HFFc6 (cell line): ENCODE results near the gene MS4A3. TPM values are rescaled to one million over a fixed set of nuclear protein-coding genes. Genes with fewer than 3 reads are reported as not detected.
"Not testable (repeated sequence)": the region's sequence is repeated elsewhere in the genome, so short reads cannot be mapped to it uniquely, and the experiment has no call there.

Experiments used
- DNase-seq: peaks from one replicate; pipeline ENCODE4 v3.0.0-alpha.2; 2018
- H3K27ac Mint-ChIP-seq: 2 replicates; pipeline ENCODE4 v1.8.0; 2020; ENCODE audit warnings: mild to moderate bottlenecking, mixed read lengths
- H3K27me3 Mint-ChIP-seq: 2 replicates; pipeline ENCODE4 v1.8.0; 2021; ENCODE audit warnings: mild to moderate bottlenecking, moderate library complexity, mixed read lengths; ENCODE audit not compliant: insufficient read depth
- H3K36me3 Mint-ChIP-seq: 2 replicates; pipeline ENCODE4 v1.8.0; 2021; ENCODE audit warnings: low read depth, mixed read lengths
- H3K4me1 Mint-ChIP-seq: 2 replicates; pipeline ENCODE4 v1.8.0; 2020; ENCODE audit warnings: low read depth, mixed read lengths
- H3K4me3 Mint-ChIP-seq: 2 replicates; pipeline ENCODE4 v1.8.0; 2020; ENCODE audit warnings: mild to moderate bottlenecking, moderate library complexity, mixed read lengths
- H3K9me3 Mint-ChIP-seq: 2 replicates; pipeline ENCODE4 v1.8.0; 2020; ENCODE audit warnings: mild to moderate bottlenecking, mixed read lengths
- CTCF ChIP-seq: fragments of 200-600 bp; sonication (generic); IDR thresholded peaks from 2 replicates; pipeline ENCODE4 v1.5.0; 2021; ENCODE audit warnings: antibody characterized with exemption, mild to moderate bottlenecking
- long read RNA-seq: library from polyadenylated mRNA; unstranded; transcript quantifications from one replicate; pipeline ENCODE4 v2.0.0, GENCODE V29; 2019
- total RNA-seq, 6 experiments: library from RNA; stranded (reverse); fragmentation: NEBNext Ultra II Directional; extraction: Animal tissue kit (Norgen Biotek cat#: 25700); gene quantifications; 2 replicates in 1 of 6; 3 replicates in 5 of 6; pipeline ENCODE4 v1.2.3, GENCODE V29; 2021

The MS4A3 gene
- not detected for total RNA-seq
- long read RNA-seq = 0 reads

- H3K4me1 Mint-ChIP-seq = no peaks in the 10 kb centered on the region
These were observed at the start of gene MS4A3 for GRCh38 chr11:60056349-60056969. Gene MS4A3, plus strand, starts transcription at chr11:60056665. Its CDS starts 4,496 bp downstream, at chr11:60061161.

GRCh38 chr11:60016881-60017280 is 39.6 kb upstream of the MS4A3 start, which contains the start of gene OOSP4B:
Gene OOSP4B, plus strand, starts transcription at chr11:60017181.
- Mint-ChIP-seq H3K36me3 (peaks cover 8% of the 10 kb centered on the region), H3K27ac (no peak within 1 kb of the TSS), H3K27me3 (no peaks in the 10 kb centered on the region; the same call in 1 of the 2 replicates), H3K4me1 (no peaks in the 10 kb centered on the region), H3K9me3 (peaks cover 17% of the 10 kb centered on the region), H3K4me3 (no peak within 1 kb of the TSS)
- TF ChIP-seq CTCF = no peak
- no peak for DNase-seq

More at GRCh38 chr11:60056349-60056969, at the start of gene MS4A3:
- H3K27ac Mint-ChIP-seq = no peak within 1 kb of the TSS
- TF ChIP-seq CTCF = no peak
- peaks cover 2% of the 10 kb centered on the region for H3K27me3 Mint-ChIP-seq
- H3K36me3 Mint-ChIP-seq = no peaks in the 10 kb centered on the region
- H3K4me3 Mint-ChIP-seq = no peak within 1 kb of the TSS
- DNase-seq = no peak
- H3K9me3 Mint-ChIP-seq = peaks cover 13% of the 10 kb centered on the region; the same call in 1 of the 2 replicates

GRCh38 chr11:60018058-60018457 is 38.4 kb upstream of the MS4A3 start:
- DNase-seq = no peak
- TF ChIP-seq CTCF = no peak
- Mint-ChIP-seq H3K9me3 (peaks cover 17% of the 10 kb centered on the region), H3K36me3 (peaks cover 8% of the 10 kb centered on the region), H3K4me3 (no peak overlapping the region), H3K27ac (no peak overlapping the region), H3K27me3 (no peaks in the 10 kb centered on the region; the same call in 1 of the 2 replicates), H3K4me1 (no peaks in the 10 kb centered on the region)

- H3K27ac Mint-ChIP-seq, H3K4me1 Mint-ChIP-seq, DNase-seq, H3K27me3 Mint-ChIP-seq, H3K36me3 Mint-ChIP-seq, H3K4me3 Mint-ChIP-seq: not testable (repeated sequence)
- H3K9me3 Mint-ChIP-seq = peaks cover 17% of the 10 kb centered on the region
These were observed 36.1 kb upstream of the MS4A3 start for GRCh38 chr11:60020376-60020775.

- H3K27me3 Mint-ChIP-seq = no peaks in the 10 kb centered on the region
- no peak overlapping the region for H3K4me3 Mint-ChIP-seq
- no peaks in the 10 kb centered on the region for H3K36me3 Mint-ChIP-seq
- no peak overlapping the region for H3K27ac Mint-ChIP-seq
- no peak for DNase-seq
- H3K4me1 Mint-ChIP-seq = no peaks in the 10 kb centered on the region
- peaks cover 26% of the 10 kb centered on the region for H3K9me3 Mint-ChIP-seq
- no peak for TF ChIP-seq CTCF
These were observed 27.3 kb upstream of the MS4A3 start for GRCh38 chr11:60029015-60029632.

GRCh38 chr11:60040109-60040508 is 16.4 kb upstream of the MS4A3 start, which contains the start of gene OOSP2:
Gene OOSP2, plus strand, starts transcription at chr11:60040409. Its CDS starts 51 bp downstream, at chr11:60040460.
- Mint-ChIP-seq H3K4me1 (no peaks in the 10 kb centered on the region), H3K9me3 (peaks cover 10% of the 10 kb centered on the region), H3K36me3 (no peaks in the 10 kb centered on the region), H3K27ac (no peak within 1 kb of the TSS), H3K4me3 (no peak within 1 kb of the TSS), H3K27me3 (no peaks in the 10 kb centered on the region)
- no peak for TF ChIP-seq CTCF
- DNase-seq = no peak

GRCh38 chr11:60050422-60050821 is 6.0 kb upstream of the MS4A3 start:
- not testable (repeated sequence) for H3K27me3 Mint-ChIP-seq, H3K4me3 Mint-ChIP-seq, DNase-seq, H3K9me3 Mint-ChIP-seq, H3K27ac Mint-ChIP-seq, H3K36me3 Mint-ChIP-seq, H3K4me1 Mint-ChIP-seq

- DNase-seq, H3K36me3 Mint-ChIP-seq, H3K27me3 Mint-ChIP-seq, H3K4me3 Mint-ChIP-seq, H3K9me3 Mint-ChIP-seq, H3K4me1 Mint-ChIP-seq, H3K27ac Mint-ChIP-seq: not testable (repeated sequence)
These were observed 5.6 kb upstream of the MS4A3 start for GRCh38 chr11:60050839-60051238.
